Inferior parietal cortex (tissue), 1 donor: ENCODE measurements around the gene MAGOH.

Experiments
- DNase-seq: peaks from one replicate; pipeline ENCODE4 v3.0.0-alpha.2; 2016; ENCODE audit errors: extremely low spot score

Gene MAGOH

DNA sequence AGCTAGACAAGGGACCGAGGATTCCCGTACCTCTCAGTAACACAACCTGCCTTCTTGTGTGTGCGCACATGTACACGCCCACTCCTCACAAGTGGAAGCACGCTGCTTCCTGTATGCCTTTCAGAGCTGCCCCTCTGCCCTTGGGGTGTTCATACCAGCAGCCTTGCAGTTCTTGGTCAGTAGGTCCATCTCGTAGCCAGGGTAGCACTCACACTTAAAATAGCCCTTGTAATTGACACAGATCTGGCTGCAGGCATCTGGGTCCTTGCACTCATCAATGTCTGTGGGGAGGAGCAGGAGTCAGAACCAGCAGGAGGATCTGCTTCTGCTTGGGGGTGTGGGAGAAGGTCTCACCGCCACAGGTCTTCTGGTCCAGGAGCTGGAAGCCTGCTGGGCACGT, 32.6 kb upstream of the MAGOH start:
- DNase-seq, result no peak

DNA sequence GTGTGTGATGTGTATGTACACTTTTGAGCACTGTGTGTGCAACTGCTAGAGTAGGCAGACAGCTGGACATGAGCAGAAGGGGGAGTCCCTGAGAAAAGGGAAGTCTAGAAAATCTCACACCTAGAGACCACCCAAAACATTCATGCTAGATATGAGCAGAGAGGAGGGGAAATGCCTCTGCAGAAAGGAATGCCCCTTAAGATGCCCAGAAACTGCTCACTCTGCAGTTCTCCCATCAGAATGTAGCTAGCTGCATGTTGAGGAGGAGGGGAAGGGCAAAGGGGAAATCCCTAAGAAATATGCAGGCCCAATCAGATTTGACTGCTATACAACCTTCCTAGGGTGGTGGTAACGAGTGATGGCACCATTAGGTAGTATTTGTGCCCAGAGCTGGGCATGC, 31.8 kb upstream of the MAGOH start:
- no peak for DNase-seq

DNA sequence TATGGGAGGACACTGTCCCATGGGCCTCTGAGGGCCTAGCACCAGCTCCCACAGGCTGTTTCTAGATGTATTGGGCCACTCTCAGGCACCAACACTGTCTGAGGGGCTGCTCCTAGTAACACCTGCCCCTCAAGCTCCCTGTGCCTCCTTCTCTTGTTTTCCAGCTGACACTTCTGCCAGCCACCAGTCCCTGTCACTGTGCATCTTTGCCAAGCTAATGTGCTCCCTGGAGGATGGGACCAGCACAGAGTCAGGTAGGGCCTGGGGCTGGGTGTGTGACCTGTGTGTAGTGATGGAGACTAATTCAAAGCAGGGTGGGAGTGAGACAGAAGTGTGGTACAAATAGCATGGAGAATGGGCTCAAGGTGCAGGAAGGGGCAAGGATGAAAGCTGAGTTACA, 29.4 kb upstream of the MAGOH start:
- DNase-seq, result no peak

DNA sequence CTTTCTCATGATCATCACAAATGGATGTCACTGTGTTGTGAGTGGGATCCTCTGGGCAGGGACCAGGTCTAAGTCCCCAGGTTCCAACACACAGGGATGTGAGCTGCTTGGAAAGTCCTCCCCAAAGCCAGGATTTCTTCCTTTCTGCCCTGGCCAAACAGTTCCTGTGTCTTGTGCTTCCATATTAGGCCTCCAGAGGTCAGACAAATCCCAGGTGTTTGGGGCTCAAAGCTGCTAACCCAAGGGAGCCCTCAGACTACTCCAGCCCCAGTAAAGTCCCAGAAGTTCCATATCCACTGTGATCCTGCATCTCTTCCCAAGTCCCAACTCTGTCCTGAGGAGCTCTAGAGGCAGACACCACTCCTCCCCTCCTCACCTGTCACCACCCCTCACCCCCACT, 27.7 kb upstream of the MAGOH start:
- no peak for DNase-seq

DNA sequence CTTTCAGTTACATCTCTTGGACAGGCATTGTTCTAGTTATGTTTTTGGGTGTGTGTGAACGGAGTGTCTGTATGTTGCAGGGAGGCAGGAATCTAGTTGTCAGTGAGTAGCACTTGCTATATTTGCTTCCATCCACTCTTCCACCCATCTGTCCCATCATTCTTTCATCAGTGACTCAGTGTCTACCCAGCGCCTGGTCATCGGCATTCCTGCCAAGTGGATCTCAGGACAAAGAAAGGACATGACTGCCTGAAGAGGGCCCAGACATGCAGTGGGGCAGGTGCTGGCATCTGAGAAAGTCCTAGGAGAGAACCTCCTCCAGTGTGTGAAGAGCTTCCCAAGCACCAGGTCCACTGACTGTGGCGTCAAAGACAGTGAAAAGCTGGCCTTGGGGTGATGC, 27.3 kb upstream of the MAGOH start:
- DNase-seq, result no peak

DNA sequence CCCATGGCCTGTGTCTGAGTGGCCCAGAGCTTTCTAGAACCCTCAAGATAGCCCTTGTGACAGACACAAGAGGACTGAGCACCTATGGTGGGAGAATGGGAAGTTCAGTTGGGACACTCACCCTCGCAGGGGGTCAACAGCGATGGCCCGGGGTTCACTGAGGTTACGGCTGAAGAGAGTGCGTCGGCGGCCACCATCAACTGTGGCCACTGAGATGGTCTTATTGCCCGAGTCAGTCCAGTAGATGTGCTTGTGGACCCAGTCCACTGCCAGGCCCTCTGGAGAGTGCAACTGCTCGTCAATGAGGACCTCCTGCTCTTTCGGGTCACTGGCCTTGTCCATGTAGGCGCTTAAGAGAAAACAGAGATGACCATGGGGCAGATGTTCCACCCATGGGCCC, 25.7 kb upstream of the MAGOH start:
- DNase-seq, result no peak

DNA sequence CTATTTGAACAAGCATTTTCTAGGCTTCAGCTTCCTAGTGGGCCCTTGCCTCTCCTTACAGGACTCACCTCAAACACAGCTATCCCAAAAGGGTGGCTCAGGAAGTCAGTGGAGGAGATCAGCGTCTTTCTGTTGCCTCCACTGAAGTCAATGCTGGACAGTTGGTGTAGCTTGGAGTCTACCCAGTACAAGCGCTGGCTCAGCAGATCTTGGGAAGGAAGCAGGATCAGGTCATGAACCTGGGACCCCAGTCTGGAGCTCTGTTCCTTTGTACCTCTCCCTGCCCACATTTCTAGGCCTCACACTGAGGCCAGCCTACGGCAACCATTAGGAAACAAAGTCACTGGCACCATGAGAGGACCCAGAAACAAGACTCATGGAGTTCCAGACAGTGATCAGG, 23.7 kb upstream of the MAGOH start:
- DNase-seq, result no peak

DNA sequence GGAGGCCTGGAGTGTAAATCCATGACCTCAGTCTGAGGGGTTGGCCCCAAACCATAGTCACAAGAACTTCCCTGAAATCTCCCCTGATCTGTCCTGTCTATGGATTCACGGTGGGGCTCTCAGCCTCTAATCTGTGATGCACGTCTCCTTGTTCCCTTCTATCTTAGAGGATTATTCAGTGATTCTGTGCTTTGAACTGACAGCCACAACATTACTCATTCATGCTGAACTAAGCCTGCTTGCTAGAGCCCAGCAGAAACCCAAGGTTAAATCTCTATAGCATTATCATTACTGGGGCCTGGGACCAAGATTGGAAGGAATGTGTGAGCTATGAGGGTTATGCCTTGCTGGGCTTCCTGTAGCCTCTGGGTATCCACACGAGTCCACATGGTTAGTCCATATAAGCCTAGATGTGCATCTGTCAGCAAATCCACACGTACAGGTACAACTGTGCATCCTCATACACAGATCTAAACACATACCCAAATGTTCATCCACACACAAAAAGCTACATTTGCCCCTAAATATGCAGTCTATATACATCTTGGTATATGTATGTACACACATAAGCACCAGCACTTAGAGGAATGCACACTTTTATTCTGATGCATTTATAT, 22.4 kb upstream of the MAGOH start:
- no peak for DNase-seq

DNA sequence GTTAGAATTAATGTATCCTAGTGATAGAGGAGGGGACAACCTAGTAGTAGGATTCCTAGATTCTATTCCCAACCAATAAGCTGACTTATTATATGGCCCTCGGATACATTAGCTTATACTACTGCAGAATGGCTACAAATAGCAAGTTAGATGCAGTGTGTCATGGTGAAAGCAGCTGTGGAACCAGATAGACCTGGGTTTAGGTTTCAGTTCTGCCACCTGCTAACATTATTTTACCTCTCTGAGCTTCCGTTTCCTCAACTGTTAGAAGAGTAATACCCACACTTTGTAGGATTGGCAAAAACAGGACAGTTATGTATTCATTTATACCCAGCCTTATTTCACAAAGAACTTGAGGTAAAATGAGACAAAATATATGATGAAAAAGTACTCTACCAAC, 21.6 kb upstream of the MAGOH start:
- no peak for DNase-seq

DNA sequence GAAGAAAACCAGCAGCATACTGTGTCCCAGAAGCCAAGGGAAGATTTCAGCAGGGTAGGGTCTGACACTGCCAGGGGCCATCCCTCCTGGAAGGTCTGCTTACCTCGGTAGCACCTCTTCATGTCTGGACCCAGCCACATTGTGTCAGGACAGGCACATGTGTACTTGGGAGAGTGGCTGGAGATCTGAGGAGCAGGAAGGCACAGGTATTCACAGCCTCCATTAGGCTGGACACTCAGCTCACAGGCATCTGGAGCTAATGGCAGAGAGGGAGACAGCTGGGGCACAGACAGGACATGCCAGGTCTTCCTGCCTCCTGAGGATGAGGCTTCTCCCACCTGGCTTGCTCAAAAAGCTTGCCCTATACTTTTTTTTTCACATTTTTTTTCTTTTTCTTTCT, 19.9 kb upstream of the MAGOH start:
- no peak for DNase-seq

DNA sequence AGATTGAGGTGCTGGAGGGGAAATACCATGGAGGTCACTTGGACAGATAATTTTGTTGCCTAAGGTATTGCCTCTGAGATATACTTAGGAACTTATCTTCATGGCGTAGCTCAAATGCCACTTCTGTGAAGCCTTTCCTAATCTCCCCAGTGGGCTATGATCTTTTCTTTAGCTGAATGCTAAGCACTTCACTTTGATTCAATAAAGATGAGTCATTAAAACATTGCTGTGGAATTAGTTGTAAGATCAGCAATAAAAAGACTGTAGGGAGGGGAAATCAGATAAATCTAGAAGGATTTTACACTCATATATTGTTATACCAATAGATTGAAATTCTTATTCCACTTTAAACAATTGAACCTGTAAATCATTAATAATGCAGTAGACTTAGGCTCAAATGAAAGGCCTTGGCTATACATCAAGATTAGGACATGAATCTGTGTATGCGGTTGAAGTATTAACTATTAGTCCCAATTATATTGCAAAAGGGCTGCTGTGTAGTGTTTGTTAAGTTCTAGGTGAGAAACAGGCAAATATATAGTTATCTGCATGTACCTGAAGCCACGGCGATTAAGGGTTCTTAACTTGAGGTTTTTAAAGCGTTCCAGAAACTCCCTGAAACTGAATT, 19.2 kb upstream of the MAGOH start:
- DNase-seq, result no peak

DNA sequence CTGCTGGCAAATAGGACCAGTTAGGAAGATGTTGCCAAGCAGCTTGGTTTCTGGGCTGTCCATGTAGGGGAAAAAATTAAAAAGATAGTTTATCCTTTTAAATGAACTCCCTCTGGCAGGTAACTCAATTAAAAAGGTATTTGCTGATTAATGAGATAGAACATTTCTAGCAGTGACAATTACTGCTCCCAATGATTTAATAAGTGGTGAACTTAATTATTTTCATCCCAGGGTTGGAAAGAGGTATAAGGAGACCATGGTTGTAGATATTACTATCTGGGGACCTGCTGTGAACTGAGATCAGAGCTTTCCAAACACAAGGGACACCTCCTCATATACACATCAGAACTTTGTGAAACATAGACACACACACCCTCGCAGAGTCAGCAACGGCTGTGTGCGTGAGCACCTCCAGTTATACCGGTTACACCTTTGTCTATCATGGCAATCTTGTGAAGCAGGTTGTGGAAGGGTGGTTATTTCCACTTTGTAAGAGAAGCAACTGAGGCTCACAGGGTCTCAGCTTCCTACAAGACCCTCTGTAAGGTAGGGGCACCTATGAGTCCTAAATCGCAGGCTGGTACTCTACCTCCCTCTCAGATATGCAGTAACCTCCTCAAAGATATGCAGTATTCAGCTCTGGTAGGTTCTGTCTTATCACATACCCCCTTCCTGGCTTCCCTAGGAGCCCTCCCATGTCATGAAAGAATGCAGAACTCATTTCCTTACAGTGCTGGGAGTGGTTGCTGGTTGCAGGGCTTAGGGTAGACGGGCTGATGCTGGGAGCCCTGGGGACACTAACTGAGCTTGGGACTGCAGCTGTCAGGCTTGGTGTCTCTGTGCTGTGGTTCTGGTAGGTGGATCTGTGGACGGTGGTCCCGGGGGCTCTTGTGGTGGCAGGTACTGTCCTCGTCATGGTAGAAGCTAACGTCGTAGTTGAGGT, 18.5 kb upstream of the MAGOH start:
- no peak for DNase-seq

DNA sequence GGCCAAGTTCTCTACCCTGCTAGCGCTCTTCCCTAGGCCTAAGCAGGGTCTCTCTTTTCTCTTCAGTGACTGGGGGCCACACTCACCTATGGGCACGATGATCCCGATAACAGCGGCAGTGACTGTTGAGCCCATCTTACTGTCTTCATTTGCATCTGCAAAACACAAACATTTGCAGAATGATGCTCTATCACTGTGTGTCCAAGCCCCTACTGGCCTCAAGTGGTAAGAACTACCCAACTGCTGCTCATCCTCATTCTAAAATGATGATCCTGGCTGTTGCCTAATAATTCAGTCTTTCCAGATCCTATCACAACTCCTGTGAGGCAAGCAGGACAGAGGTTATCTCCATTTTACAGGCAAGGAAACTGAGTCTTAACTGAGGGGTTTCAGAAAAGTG, 16.7 kb upstream of the MAGOH start:
- DNase-seq, result no peak

DNA sequence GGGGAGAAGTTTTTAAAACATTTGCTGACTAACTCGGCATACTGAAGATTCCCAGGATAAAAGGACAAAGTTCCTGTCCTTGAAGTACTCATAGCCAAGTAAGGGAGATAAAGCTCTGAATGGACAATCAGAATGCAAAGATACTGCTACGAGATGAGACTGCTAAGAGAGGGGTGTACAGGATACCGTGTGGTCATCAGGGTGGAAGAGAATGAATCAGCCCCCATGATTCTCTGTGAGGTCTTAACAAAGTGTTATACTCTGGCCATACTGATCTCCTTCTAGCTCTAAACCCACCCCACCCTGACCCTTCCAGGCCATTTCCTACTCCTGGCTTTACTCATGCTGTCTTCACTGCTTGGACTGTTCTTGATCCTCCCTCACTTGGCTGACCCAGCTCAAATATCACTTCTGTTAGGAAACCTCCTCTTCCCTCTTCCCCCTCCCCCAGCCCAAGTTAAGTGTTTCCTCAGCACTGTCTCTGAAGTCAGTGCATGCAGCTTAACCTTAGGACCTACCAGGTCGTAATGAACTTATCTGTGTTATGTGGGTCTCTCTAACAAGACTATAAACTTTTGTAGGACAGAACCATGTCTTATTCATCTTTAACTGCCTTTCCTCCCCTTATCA, 15.8 kb upstream of the MAGOH start:
- no peak for DNase-seq

DNA sequence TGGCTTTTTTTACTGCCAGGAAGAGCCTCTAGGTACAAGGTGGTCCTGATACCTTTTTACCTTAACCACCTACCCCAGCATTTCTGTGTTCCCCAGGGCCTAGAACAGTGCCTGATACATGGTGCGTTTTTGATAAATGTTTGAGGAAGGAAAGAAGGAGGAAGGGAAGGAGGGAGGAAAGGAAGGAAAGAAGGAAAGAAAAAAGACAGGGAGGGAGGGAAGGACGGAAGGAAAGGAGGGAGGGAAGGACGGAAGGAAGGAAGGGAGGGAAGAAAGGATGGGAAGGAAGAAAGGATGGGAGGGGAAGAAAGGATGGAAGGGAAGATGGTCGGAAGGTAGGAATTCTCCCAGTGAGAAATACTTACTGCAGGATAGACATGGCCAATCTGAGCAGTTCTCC, 12.0 kb upstream of the MAGOH start:
- DNase-seq, result no peak

DNA sequence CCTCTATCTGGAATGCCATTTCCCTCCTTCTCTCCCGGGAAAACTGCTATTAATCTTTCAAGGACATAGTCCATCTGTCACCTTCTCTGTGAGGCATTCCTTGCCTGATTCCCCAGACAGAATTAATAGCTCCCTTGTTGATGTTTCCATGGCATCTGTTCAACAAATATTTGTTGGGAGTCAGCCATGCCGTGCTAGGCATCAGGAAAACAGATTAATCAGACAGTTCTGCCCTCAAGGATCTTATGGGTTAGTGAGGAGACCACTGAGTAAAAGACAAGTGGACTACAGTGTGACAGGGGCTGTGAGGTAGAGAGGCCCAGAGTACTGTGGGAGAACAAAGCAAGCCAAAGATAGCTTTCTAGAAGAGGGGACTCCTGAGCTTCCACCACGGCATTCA, 11.4 kb upstream of the MAGOH start:
- DNase-seq, result no peak

DNA sequence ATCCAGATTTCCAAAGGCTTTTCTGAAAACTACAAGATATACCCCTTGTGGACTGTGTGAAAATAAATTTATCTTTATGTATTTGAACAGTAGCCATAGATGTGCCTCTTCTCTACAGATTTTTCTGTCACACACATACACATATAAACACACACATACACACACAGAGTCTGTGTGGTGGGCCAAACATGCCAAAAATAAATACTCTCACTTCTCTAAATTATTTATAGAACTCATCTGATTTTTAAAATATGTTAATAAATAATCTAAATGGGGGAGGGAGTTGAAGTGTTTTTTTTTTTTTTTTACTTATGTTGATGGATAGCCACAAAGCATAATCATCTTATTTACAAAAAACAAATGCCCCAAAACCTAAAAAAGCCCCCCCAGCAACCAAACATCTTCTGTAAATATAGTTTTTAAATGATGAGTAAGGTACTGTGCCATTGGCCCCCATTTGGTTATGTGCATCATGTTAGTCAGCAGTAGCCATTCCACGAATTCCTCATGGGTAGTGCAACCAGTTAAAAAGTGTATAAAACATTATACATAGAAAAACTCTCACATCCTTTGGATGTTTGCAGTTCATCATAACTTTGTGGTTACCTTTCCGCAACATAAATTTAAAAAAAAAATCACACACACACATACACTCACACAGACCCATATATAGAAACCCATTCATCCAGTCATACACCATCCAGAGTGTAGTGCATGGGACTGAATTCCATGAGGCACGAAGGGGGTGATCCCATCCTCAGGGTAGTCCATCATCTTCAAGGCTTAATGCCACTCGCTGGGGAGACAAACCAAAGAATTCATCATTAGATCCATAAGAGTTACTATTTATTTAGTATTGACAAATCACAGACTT, 8.2 kb upstream of the MAGOH start:
- DNase-seq, result no peak

DNA sequence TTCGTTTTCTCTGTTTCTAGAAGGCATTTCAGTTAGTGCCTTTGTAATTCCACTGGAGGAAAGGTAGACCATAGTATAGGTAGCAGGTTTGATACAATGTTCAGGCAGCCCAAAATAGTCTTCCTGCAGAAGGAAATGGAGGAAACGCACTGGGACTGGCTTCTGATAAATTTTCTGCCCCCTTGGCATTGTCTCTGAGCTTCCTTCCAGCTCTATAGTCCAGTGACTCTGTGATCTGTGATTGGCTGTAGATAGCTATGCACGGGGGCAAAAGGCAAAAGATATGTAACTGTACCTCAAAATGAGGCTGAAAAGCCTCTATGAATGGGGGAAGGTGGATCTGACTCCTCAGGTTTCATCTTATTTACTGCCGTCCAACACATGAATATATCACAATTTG, 5.8 kb upstream of the MAGOH start:
- no peak for DNase-seq

DNA sequence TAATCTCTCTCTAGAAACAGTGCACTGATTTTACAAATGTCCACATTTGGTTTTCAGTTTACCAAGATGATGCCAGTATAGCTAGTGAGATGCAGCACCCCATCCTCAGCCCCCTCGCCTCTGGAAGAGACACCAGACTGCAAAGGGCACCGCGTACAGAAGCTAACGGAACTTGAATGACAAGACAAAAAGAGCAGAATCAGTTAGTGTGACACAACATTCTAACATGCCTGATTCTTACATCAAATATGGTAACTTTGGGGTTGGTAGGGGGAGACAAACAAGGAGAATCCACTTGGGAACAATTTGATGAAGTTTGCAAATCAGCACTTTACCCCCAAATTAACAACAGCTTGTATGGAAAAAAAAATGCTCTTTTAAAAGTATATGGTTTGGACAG, 4.1 kb upstream of the MAGOH start:
- no peak for DNase-seq

DNA sequence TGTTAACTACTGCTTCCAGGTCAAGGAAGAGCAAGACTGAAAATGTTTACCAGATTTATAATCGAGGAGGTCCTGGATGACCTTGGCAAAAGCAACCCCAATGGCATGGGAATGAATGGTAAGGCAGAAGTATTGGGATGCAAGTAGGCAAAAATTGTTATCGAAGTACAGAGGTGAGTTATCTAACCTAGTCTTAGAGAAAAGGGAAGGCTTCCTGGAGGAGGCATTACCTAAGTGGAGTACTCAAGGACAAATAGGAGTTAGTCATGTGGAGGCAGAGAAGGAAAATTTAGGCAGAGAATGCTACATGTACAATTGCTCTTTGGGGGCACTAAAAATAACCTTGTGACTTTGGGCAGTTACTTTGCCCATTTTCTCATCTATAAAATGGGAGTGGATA, 3.5 kb upstream of the MAGOH start:
- no peak for DNase-seq

DNA sequence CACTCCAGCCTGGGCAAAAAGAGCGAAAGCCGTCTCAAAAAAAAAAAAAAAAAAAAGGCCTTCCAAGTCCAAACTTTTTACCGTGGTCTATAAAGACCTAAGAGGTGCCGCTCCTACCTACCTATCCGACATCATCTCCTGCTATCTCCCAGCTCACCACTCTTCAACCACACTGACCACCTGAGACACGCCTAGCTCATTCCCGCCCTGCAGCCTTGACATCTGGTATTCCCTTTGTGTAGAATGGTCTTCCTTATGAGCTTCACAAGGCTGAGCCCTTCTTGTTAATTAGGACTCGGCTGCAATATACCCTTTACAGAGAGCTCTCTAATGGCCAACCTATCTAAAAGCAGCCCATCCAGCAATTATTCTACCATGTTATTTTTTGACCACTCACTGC, 680 bp downstream of the MAGOH start:
- DNase-seq, result no peak

DNA sequence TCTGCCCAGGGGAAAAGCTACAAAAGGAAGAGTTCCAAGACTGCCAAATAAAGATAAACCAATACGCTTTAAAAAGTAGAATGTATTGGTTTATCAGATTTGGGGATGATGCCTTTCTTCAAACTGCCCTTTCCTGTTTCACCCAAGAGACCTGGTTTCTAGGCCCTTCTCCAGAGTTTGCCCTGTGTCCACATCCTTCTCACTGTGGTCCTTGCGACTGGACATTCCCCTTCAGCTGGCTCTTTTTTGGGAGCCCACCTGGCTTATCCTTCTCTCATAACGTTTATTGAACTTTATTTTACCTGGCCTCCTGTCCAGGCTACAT, 17.4 kb downstream of the MAGOH start:
- DNase-seq, result no peak
